HepG2 (cell line): ENCODE results near the gene RPS8. TPM values are rescaled to one million over a fixed set of nuclear protein-coding genes. Genes with fewer than 3 reads are reported as not detected.

Source experiments
- BRF2 ChIP-seq: sonication (generic); formaldehyde crosslinking; IDR thresholded peaks from 2 replicates; pipeline ENCODE4 v1.8.1; 2022; ENCODE audit warnings: mild to moderate bottlenecking, missing genetic modification reagents
- HNRNPK ChIP-seq: fragments of 200-400 bp; formaldehyde crosslinking; IDR thresholded peaks from 2 replicates; pipeline ENCODE4 v1.6.1; 2018; ENCODE audit warnings: low read length, low read depth, moderate library complexity, mild to moderate bottlenecking; ENCODE audit not compliant: poor library complexity, severe bottlenecking
- HOXA7 ChIP-seq: sonication (generic); formaldehyde crosslinking; IDR thresholded peaks from 2 replicates; pipeline ENCODE4 v1.8.1; 2022; ENCODE audit warnings: mild to moderate bottlenecking, missing genetic modification reagents, moderate library complexity
- KAT2B ChIP-seq: fragments of 150-350 bp; IDR thresholded peaks from 2 replicates; pipeline ENCODE4 v1.6.1; 2014; ENCODE audit warnings: low read depth, low read length, borderline replicate concordance
- LCORL ChIP-seq, 2 experiments: fragments of 450-650 bp in 1 of 2; sonication (generic) in 1 of 2; formaldehyde crosslinking in 1 of 2; IDR thresholded peaks; 2 replicates each; pipeline versions ENCODE4 v1.5.0 to v1.6.1; 2017 to 2020; ENCODE audit warnings: antibody characterized with exemption in 1 of 2, missing genetic modification reagents in 1 of 2
- MYNN ChIP-seq: sonication (generic); formaldehyde crosslinking; IDR thresholded peaks from 2 replicates; pipeline ENCODE4 v1.4.0; 2020; ENCODE audit warnings: mild to moderate bottlenecking, low read depth, missing genetic modification reagents
- NAIF1 ChIP-seq: sonication (generic); formaldehyde crosslinking; IDR thresholded peaks from 2 replicates; pipeline ENCODE4 v1.5.0; 2020; ENCODE audit warnings: mild to moderate bottlenecking, missing genetic modification reagents, borderline replicate concordance
- NCOA2 ChIP-seq: sonication (generic); formaldehyde crosslinking; IDR thresholded peaks from 2 replicates; pipeline ENCODE4 v1.8.0; 2022; ENCODE audit warnings: inconsistent platforms
- NONO ChIP-seq, 2 experiments: fragments of 450-650 bp in 1 of 2; sonication (generic) in 1 of 2; formaldehyde crosslinking in 1 of 2; IDR thresholded peaks in 1 of 2; conservative IDR thresholded peaks in 1 of 2; 2 replicates each; pipeline versions ENCODE4 v1.6.1 to v1.8.0; 2017 to 2022; ENCODE audit warnings: mild to moderate bottlenecking in 1 of 2, missing genetic modification reagents in 1 of 2, moderate library complexity in 1 of 2
- RAD51 ChIP-seq: fragments of 450-650 bp; IDR thresholded peaks from 2 replicates; pipeline ENCODE4 v1.6.1; 2016; ENCODE audit warnings: borderline replicate concordance
- RCOR2 ChIP-seq: IDR thresholded peaks from 2 replicates; pipeline ENCODE4 v1.6.1; 2016; ENCODE audit warnings: missing biosample characterization, missing genetic modification reagents
- RFXANK ChIP-seq: IDR thresholded peaks from 2 replicates; pipeline ENCODE4 v1.6.1; 2016
- TAF1 ChIP-seq: sonication (generic); formaldehyde crosslinking; IDR thresholded peaks from 2 replicates; pipeline ENCODE4 v1.4.0; 2020; ENCODE audit warnings: missing genetic modification reagents
- TOPORS ChIP-seq: sonication (generic); formaldehyde crosslinking; IDR thresholded peaks from 2 replicates; pipeline ENCODE4 v1.8.0; 2023; ENCODE audit warnings: mild to moderate bottlenecking, missing genetic modification reagents
- ZC3H13 ChIP-seq: sonication (generic); formaldehyde crosslinking; IDR thresholded peaks from 2 replicates; pipeline ENCODE4 v1.8.1; 2023; ENCODE audit warnings: mild to moderate bottlenecking, missing genetic modification reagents, moderate library complexity
- ZNF124 ChIP-seq: sonication (generic); formaldehyde crosslinking; IDR thresholded peaks from 2 replicates; pipeline ENCODE4 v1.4.0; 2020; ENCODE audit warnings: missing genetic modification reagents
- ZNF329 ChIP-seq: sonication (generic); formaldehyde crosslinking; IDR thresholded peaks from 2 replicates; pipeline ENCODE4 v1.9.0; 2021; ENCODE audit warnings: low read depth, mild to moderate bottlenecking, missing genetic modification reagents
- ZNF547 ChIP-seq: sonication (generic); formaldehyde crosslinking; IDR thresholded peaks from 2 replicates; pipeline ENCODE4 v1.5.1; 2020; ENCODE audit warnings: mild to moderate bottlenecking, missing genetic modification reagents
- ZNF790 ChIP-seq: sonication (generic); formaldehyde crosslinking; IDR thresholded peaks from 2 replicates; pipeline ENCODE4 v1.8.0; 2022; ENCODE audit warnings: missing genetic modification reagents, mild to moderate bottlenecking, borderline replicate concordance
- ZNF792 ChIP-seq: IDR thresholded peaks from 2 replicates; pipeline ENCODE4 v1.6.1; 2016
- polyA plus RNA-seq, 8 experiments: library from polyadenylated mRNA; depleted of rRNA in 3 of 8; stranded (reverse) in 7 of 8; unstranded in 1 of 8; fragments of >200 nt; fragmentation: Illumina TruSeq in 4 of 8; extraction: Trizol in 4 of 8; gene quantifications; 2 replicates each; pipeline versions ENCODE4 v1.2.1 to v1.2.3, GENCODE V29; 2011 to 2016; ENCODE audit warnings: low read depth in 4 of 8, missing spikeins in 1 of 8, mixed read lengths in 1 of 8; ENCODE audit not compliant: insufficient read depth in 1 of 8
- total RNA-seq, 5 experiments: library from RNA; depleted of rRNA; stranded (reverse); fragments of >200 nt; fragmentation: Illumina TruSeq; extraction: Trizol; gene quantifications; 2 replicates each; pipeline ENCODE4 v1.2.3, GENCODE V29; 2016; ENCODE audit warnings: low read depth in 1 of 5
- TF ChIP-seq, protein P1 (sequence below): sonication (generic); formaldehyde crosslinking; IDR thresholded peaks from 2 replicates; pipeline ENCODE4 v1.4.0; 2020; ENCODE audit warnings: missing genetic modification reagents, low read depth, mild to moderate bottlenecking, borderline replicate concordance
- TF ChIP-seq, protein P2 (sequence below): sonication (generic); formaldehyde crosslinking; IDR thresholded peaks from 2 replicates; pipeline ENCODE4 v1.4.0; 2020; ENCODE audit warnings: missing genetic modification reagents
- TF ChIP-seq, protein P3 (sequence below): sonication (generic); formaldehyde crosslinking; IDR thresholded peaks from 2 replicates; pipeline ENCODE4 v1.4.0; 2020; ENCODE audit warnings: missing genetic modification reagents
- TF ChIP-seq, protein P4 (sequence below): sonication (generic); IDR thresholded peaks from 2 replicates; pipeline ENCODE4 v1.6.1; 2016; ENCODE audit warnings: low read depth, borderline replicate concordance

The RPS8 gene
- total and polyA plus RNA-seq, 2 of the 13 experiments (the other 11 are each of a cell fraction or from before 2014, with no cell fraction given), result 2,628 to 2,822 TPM

- TF ChIP-seq ZNF790 (CRISPR knock-in tag), result peak; percentile 82; the same call in 1 of the 2 replicates
- TF ChIP-seq NCOA2 (CRISPR knock-in tag), result 0 out of 2 replicates have a peak, but pooled peaks have one; percentile 38
- no peak for TF ChIP-seq ZNF329 (CRISPR knock-in tag)
- no peak for TF ChIP-seq ZNF124 (CRISPR knock-in tag)
- TF ChIP-seq, protein P1, sequence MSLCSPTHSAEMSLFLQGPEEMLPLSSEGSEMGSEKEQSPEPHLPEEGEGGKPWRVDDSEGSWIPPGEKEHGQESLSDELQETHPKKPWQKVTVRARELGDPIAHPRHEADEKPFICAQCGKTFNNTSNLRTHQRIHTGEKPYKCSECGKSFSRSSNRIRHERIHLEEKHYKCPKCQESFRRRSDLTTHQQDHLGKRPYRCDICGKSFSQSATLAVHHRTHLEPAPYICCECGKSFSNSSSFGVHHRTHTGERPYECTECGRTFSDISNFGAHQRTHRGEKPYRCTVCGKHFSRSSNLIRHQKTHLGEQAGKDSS (CRISPR knock-in tag), result peak; percentile 81
- TF ChIP-seq TOPORS (CRISPR knock-in tag), result 0 out of 2 replicates have a peak, but pooled peaks have one; percentile 41
- TF ChIP-seq RAD51, result no peak
- TF ChIP-seq KAT2B, result no peak
- peak; percentile 70; the same call in 1 of the 2 replicates for TF ChIP-seq ZNF792 (CRISPR knock-in tag)
- TF ChIP-seq NONO (IDR thresholded peaks at IDR 0.05), result no peak
- peak; percentile 95 for TF ChIP-seq NONO (CRISPR knock-in tag; conservative IDR thresholded peaks at IDR 0.05)
- TF ChIP-seq HOXA7 (CRISPR knock-in tag), result no peak
- 0 out of 2 replicates have a peak, but pooled peaks have one; percentile 3 for TF ChIP-seq ZNF547 (CRISPR knock-in tag)
- TF ChIP-seq, protein P2, sequence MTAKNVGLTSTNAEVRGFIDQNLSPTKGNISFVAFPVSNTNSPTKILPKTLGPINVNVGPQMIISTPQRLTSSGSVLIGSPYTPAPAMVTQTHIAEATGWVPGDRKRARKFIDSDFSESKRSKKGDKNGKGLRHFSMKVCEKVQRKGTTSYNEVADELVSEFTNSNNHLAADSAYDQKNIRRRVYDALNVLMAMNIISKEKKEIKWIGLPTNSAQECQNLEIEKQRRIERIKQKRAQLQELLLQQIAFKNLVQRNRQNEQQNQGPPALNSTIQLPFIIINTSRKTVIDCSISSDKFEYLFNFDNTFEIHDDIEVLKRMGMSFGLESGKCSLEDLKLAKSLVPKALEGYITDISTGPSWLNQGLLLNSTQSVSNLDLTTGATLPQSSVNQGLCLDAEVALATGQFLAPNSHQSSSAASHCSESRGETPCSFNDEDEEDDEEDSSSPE (CRISPR knock-in tag), result peak; percentile 77
- TF ChIP-seq, protein P3, sequence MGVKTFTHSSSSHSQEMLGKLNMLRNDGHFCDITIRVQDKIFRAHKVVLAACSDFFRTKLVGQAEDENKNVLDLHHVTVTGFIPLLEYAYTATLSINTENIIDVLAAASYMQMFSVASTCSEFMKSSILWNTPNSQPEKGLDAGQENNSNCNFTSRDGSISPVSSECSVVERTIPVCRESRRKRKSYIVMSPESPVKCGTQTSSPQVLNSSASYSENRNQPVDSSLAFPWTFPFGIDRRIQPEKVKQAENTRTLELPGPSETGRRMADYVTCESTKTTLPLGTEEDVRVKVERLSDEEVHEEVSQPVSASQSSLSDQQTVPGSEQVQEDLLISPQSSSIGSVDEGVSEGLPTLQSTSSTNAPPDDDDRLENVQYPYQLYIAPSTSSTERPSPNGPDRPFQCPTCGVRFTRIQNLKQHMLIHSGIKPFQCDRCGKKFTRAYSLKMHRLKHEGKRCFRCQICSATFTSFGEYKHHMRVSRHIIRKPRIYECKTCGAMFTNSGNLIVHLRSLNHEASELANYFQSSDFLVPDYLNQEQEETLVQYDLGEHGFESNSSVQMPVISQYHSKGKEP (CRISPR knock-in tag), result no peak
- TF ChIP-seq HNRNPK, result peak; percentile 90
- TF ChIP-seq MYNN (CRISPR knock-in tag), result no peak
- 0 out of 2 replicates have a peak, but pooled peaks have one; percentile 14 for TF ChIP-seq BRF2 (CRISPR knock-in tag)
- TF ChIP-seq TAF1, result peak; percentile 85; the same call in 1 of the 2 replicates
- no peak for TF ChIP-seq LCORL (IDR thresholded peaks at IDR 0.05)
- peak; percentile 94 for TF ChIP-seq LCORL (CRISPR knock-in tag; IDR thresholded peaks at IDR 0.05)
- peak; percentile 59; the same call in 1 of the 2 replicates for TF ChIP-seq NAIF1 (CRISPR knock-in tag)
- peak; percentile 64; the same call in 1 of the 2 replicates for TF ChIP-seq RFXANK (CRISPR knock-in tag)
- TF ChIP-seq RCOR2, result no peak
- TF ChIP-seq ZC3H13 (CRISPR knock-in tag), result peak; percentile 68
- TF ChIP-seq, protein P4, sequence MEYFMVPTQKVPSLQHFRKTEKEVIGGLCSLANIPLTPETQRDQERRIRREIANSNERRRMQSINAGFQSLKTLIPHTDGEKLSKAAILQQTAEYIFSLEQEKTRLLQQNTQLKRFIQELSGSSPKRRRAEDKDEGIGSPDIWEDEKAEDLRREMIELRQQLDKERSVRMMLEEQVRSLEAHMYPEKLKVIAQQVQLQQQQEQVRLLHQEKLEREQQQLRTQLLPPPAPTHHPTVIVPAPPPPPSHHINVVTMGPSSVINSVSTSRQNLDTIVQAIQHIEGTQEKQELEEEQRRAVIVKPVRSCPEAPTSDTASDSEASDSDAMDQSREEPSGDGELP, result peak; percentile 96
Observed at GRCh38 chr1:44799770-44800584, 24.6 kb downstream of the RPS8 start, which contains the start of gene PLK3 (continued).
